Omental fat pad (tissue), 4 donors: ENCODE data around the gene DENND1A. TPM values are rescaled to one million over a fixed set of nuclear protein-coding genes. Genes with fewer than 3 reads are reported as not detected.

Experiments
- ATAC-seq: fragments of 150-250 bp; one replicate; pipeline ENCODE4 v1.9.1; 2016; ENCODE audit warnings: mild to moderate bottlenecking, moderate library complexity; ENCODE audit not compliant: low FRiP score
- DNase-seq: peaks from one replicate; pipeline ENCODE4 v3.0.0-alpha.2; 2019; ENCODE audit warnings: low spot score
- CTCF ChIP-seq, 3 donors: fragments of 450-650 bp; IDR thresholded peaks; one replicate each; pipeline ENCODE4 v1.5.1; 2016 to 2017; ENCODE audit warnings: antibody characterized with exemption in 3 of 3, mild to moderate bottlenecking in 3 of 3, moderate library complexity in 2 of 3
- total RNA-seq, 4 donors: library from RNA; depleted of rRNA; stranded (reverse); fragments of >200 nt; gene quantifications; one replicate each; pipeline ENCODE4 v1.1.0, GENCODE V29; 2016

DENND1A gene
- total RNA-seq, 4 donors from 2014 or later = 15.2 to 22.8 (median 20.7) TPM

GRCh38 chr9:123373946-123374345 is 556.0 kb downstream of the DENND1A start:
- DNase-seq = no peak
- TF ChIP-seq CTCF (IDR thresholded peaks at IDR 0.05) = no peak
- ATAC-seq = no peak

- DNase-seq = no peak
- no peak for ATAC-seq
- no peak for TF ChIP-seq CTCF (IDR thresholded peaks at IDR 0.05)
Measured at GRCh38 chr9:123373447-123373923, 556.4 kb downstream of the DENND1A start.

- no peak for TF ChIP-seq CTCF (IDR thresholded peaks at IDR 0.05)
- ATAC-seq (no peak), DNase-seq (no peak)
Measured at GRCh38 chr9:123372766-123373446, 557.0 kb downstream of the DENND1A start.

GRCh38 chr9:123371805-123372590 is 557.9 kb downstream of the DENND1A start:
- DNase-seq = no peak
- no peak for TF ChIP-seq CTCF (IDR thresholded peaks at IDR 0.05)
- ATAC-seq = no peak

- no peak for DNase-seq
- no peak for TF ChIP-seq CTCF (IDR thresholded peaks at IDR 0.05)
- ATAC-seq = no peak
Measured at GRCh38 chr9:123371228-123371584, 558.7 kb downstream of the DENND1A start.

GRCh38 chr9:123370526-123371227 is 559.2 kb downstream of the DENND1A start:
- ATAC-seq (no peak), DNase-seq (no peak)
- no peak for TF ChIP-seq CTCF (IDR thresholded peaks at IDR 0.05)
